ACHN (cell line): Measurements from ENCODE around the gene EBF3.

Source experiments
- DNase-seq: peaks from one replicate; pipeline ENCODE4 v3.0.0-alpha.2; 2015
- in situ Hi-C: cut with HindIII; loops from 2 replicates; pipeline ENCODE4 v1.10.0; 2017; ENCODE audit warnings: low sequenced_read_pairs, low pct_ligation_motif_present, low pct_unique_long_range_greater_than_20kb

EBF3 gene

GRCh38 chr10:129936266-129936922 lies 27.7 kb downstream of the EBF3 start:
- no peak for DNase-seq
- in situ Hi-C loops, result no loop called here

- DNase-seq, result no peak
- in situ Hi-C loops, result no loop called here
Measured at GRCh38 chr10:129935867-129936152, 28.3 kb downstream of the EBF3 start.

- DNase-seq, result no peak
Measured at GRCh38 chr10:129935102-129935866, 28.8 kb downstream of the EBF3 start.

GRCh38 chr10:129934196-129934925 lies 29.7 kb downstream of the EBF3 start:
- in situ Hi-C loops, result no loop called here
- no peak for DNase-seq

More at GRCh38 chr10:129935102-129935866, 28.8 kb downstream of the EBF3 start:
- in situ Hi-C loops, result no loop called here

GRCh38 chr10:129933456-129934092 lies 30.5 kb downstream of the EBF3 start:
- no peak for DNase-seq
- in situ Hi-C loops, result no loop called here

GRCh38 chr10:129932751-129933433 lies 31.2 kb downstream of the EBF3 start:
- in situ Hi-C loops, result no loop called here
- no peak for DNase-seq

- DNase-seq, result no peak
Measured at GRCh38 chr10:129932182-129932581, 31.9 kb downstream of the EBF3 start.

GRCh38 chr10:129929343-129930292 lies 34.5 kb downstream of the EBF3 start:
- in situ Hi-C loops, result no loop called here
- no peak for DNase-seq

More at GRCh38 chr10:129932182-129932581, 31.9 kb downstream of the EBF3 start:
- in situ Hi-C loops, result no loop called here

GRCh38 chr10:129927351-129928120 lies 36.5 kb downstream of the EBF3 start:
- in situ Hi-C loops, result no loop called here
- no peak for DNase-seq

- DNase-seq, result no peak
- in situ Hi-C loops, result no loop called here
Measured at GRCh38 chr10:129926066-129927055, 37.7 kb downstream of the EBF3 start.

GRCh38 chr10:129924375-129925085 lies 39.5 kb downstream of the EBF3 start:
- in situ Hi-C loops, result no loop called here
- no peak for DNase-seq

- in situ Hi-C loops, result no loop called here
- no peak for DNase-seq
Measured at GRCh38 chr10:129922598-129923123, 41.4 kb downstream of the EBF3 start.

GRCh38 chr10:129921801-129922597 lies 42.1 kb downstream of the EBF3 start:
- DNase-seq, result no peak
- in situ Hi-C loops, result no loop called here

- no peak for DNase-seq
- in situ Hi-C loops, result no loop called here
Measured at GRCh38 chr10:129921065-129921670, 42.9 kb downstream of the EBF3 start.
